GM04503 (cell line): ENCODE results near the gene SMIM10L1.

Source experiments
- DNase-seq: peaks from one replicate; pipeline ENCODE4 v3.0.0-alpha.2; 2012; ENCODE audit warnings: low read depth

The SMIM10L1 gene

DNA sequence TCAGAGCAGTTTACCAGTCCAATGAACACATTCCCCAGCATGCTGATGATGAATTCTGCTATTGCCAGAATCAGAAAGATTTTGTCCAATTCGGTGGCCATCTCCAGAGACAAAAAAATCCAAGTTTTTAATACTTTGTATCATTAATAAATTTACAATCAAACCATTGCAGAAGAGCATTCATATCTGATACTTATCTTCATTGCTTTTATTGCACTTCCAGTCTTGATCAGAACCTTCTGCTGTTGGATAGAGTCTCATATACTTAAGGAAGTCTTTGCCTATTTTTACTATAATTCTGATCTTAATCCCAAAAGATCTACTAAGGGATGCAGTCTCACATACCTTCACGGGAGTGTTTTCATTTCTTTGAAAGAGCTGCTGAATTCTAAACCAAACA, 15.8 kb downstream of the SMIM10L1 start, which contains the start of gene TAS2R42:
TSS of gene TAS2R42 (minus strand) at position 101 of the 400 bp plus-strand sequence. CDS start at position 101, 0 bp downstream.
- DNase-seq, result no peak

DNA sequence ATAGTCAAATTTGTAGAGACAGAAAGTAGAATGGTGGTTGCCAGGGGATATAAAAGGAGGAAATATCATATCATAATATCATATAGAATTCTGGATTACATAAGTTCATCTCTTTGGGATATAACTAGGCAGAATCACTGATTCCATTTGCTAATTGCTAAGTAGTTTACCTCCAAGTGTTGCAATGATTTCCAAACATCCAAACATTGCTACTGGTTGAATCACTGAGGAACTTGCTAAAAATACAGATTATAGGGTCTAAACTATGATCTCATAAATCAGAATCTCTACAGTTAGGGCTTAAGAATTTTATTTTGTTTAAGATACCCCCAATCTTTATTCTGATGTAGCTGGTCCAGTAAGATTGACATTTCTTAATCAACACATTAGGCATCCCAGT, 31.8 kb downstream of the SMIM10L1 start:
- DNase-seq, result no peak

DNA sequence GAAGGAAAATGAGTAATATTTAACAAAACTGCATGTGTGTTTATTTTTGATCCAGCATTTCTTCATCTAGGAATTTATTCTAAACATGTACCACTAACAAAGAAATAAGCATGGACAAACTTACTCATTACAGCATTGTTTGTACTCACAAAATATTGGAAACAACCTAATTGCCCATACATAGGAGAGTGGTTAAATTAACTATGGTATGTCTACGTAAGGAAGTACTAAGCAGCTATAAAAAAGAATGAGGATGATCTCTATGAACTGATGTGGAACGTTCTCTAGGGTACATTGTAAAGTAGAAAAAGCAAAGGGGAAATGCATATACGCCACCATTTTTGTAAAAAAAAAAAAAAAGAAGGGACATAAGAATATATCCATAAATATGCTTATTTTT, 33.2 kb downstream of the SMIM10L1 start:
- DNase-seq, result no peak

DNA sequence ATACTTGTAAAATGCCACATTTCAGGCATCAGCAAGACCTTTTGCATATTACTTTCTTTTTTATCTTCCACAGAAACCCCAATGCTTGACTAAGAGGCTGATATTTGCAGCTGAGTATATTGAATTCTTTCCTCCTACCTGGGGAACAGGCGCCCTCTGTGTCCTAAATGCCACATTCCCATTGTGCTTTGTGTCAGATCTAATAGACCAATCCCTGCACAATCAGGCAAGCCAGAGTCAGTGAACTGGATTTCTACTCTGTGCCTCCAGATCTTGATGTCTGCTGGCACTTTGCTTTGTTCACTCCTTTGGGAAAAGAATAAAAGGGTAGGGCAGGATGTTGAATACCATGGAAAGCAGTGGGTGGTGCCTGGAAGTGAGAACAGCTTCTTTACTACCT, 38.1 kb downstream of the SMIM10L1 start:
- DNase-seq, result no peak
